ENCODE measurements around the gene MRPS2.

The MRPS2 gene

GRCh38 chr9:135520916-135521607 lies 20.6 kb downstream of the MRPS2 start, which contains the start of gene LCN1:
Gene LCN1 (plus strand): TSS chr9:135521440. CDS start chr9:135521498, 58 bp downstream.
- POLR2A ChIA-PET = no interaction called here

GRCh38 chr9:135521608-135522095 lies 21.2 kb downstream of the MRPS2 start:
- no peak for TF ChIP-seq CTCF (IDR thresholded peaks at IDR 0.05; ENCODE audit: insufficient read depth, low read length, missing control alignments)
- ChIA-PET POLR2A (no interaction called here), CTCF (no interaction called here)
- no peak for DNase-seq (ENCODE audit: low read depth, low spot score)
- H3K4me3 ChIP-seq (ENCODE audit: low read depth, low read length) = no peak overlapping the region

More at GRCh38 chr9:135520916-135521607, 20.6 kb downstream of the MRPS2 start, which contains the start of gene LCN1:
- CTCF ChIA-PET = no interaction called here
- DNase-seq (ENCODE audit: low read depth, low spot score) = no peak
- no peak within 1 kb of the TSS for H3K4me3 ChIP-seq (ENCODE audit: low read depth, low read length)
- TF ChIP-seq CTCF (IDR thresholded peaks at IDR 0.05; ENCODE audit: insufficient read depth, low read length, missing control alignments) = no peak

GRCh38 chr9:135522137-135522877 lies 21.8 kb downstream of the MRPS2 start:
- POLR2A ChIA-PET = interaction anchor here (0.6 kb wide), 1 partner anchor 42 kb away, joined by 3 read pairs; no protein-coding TSS in a partner anchor
- H3K4me3 ChIP-seq (ENCODE audit: low read depth, low read length) = no peak overlapping the region
- TF ChIP-seq CTCF (IDR thresholded peaks at IDR 0.05; ENCODE audit: insufficient read depth, low read length, missing control alignments) = no peak
- CTCF ChIA-PET = no interaction called here
- no peak for DNase-seq (ENCODE audit: low read depth, low spot score)

GRCh38 chr9:135522931-135523330 lies 22.4 kb downstream of the MRPS2 start:
- ChIA-PET POLR2A (interaction anchor here (0.6 kb wide), 1 partner anchor 43 kb away, joined by 3 read pairs; no protein-coding TSS in a partner anchor), CTCF (no interaction called here)
- no peak for DNase-seq (ENCODE audit: low read depth, low spot score)
- TF ChIP-seq CTCF (IDR thresholded peaks at IDR 0.05; ENCODE audit: insufficient read depth, low read length, missing control alignments) = no peak
- no peak overlapping the region for H3K4me3 ChIP-seq (ENCODE audit: low read depth, low read length)

GRCh38 chr9:135523521-135524129 lies 23.1 kb downstream of the MRPS2 start:
- ChIA-PET POLR2A (no interaction called here), CTCF (interaction anchor here (2.5 kb wide), 1 partner anchor 18 kb away, joined by 17 read pairs; no protein-coding TSS in a partner anchor)
- TF ChIP-seq CTCF (IDR thresholded peaks at IDR 0.05; ENCODE audit: insufficient read depth, low read length, missing control alignments) = no peak
- DNase-seq (ENCODE audit: low read depth, low spot score) = no peak
- no peak overlapping the region for H3K4me3 ChIP-seq (ENCODE audit: low read depth, low read length)

Data from AG04449 (cell line).